Panc1 (cell line): ENCODE data around the gene THBS1. TPM values are rescaled to one million over a fixed set of nuclear protein-coding genes. Genes with fewer than 3 reads are reported as not detected.

Experiments used
- ATAC-seq: fragments of 200-7000 bp; cut with Tn5 transposase; 2 replicates; pipeline ENCODE4 v1.9.1; 2020; ENCODE audit warnings: mild to moderate bottlenecking, moderate library complexity
- BruUV-seq: library from RNA; stranded (reverse); fragments of 400-500 nt; replicated peaks from 2 replicates; lab custom pipeline; 2021; lab: Mats Ljungman, UMichigan
- CTCF ChIA-PET: fragments of 300-600 bp; sonication (Branson Sonifier 250); formaldehyde crosslinking; loops from one replicate; lab custom pipeline; 2022; ENCODE audit warnings: antibody characterized with exemption; lab: Charles Lee
- POLR2A ChIA-PET: fragments of 300-600 bp; sonication (Branson Sonifier 250); formaldehyde crosslinking; loops from one replicate; lab custom pipeline; 2022; ENCODE audit warnings: antibody characterized with exemption; lab: Charles Lee
- DNase-seq: peaks from one replicate; pipeline ENCODE4 v3.0.0-alpha.2; 2010; ENCODE audit warnings: low read depth, low spot score
- H3K27ac ChIP-seq: 2 replicates; pipeline ENCODE4 v1.5.1; 2011; ENCODE audit warnings: mild to moderate bottlenecking, low read length, inconsistent platforms
- H3K27me3 ChIP-seq: fragments of 200-500 bp; sonication (Bioruptor generic); 2 replicates; pipeline ENCODE4 v1.6.0; 2014; ENCODE audit warnings: low read length, inconsistent platforms; ENCODE audit not compliant: control insufficient read depth, insufficient read depth
- H3K36me3 ChIP-seq: fragments of 200-500 bp; sonication (Bioruptor generic); 2 replicates; pipeline ENCODE4 v1.5.1; 2014; ENCODE audit warnings: inconsistent platforms, mild to moderate bottlenecking, low read length, moderate library complexity; ENCODE audit not compliant: control insufficient read depth, insufficient read depth
- H3K4me1 ChIP-seq: 2 replicates; pipeline ENCODE4 v1.5.1; 2011; ENCODE audit warnings: inconsistent platforms, mild to moderate bottlenecking, low read length, moderate library complexity; ENCODE audit not compliant: control insufficient read depth, insufficient read depth
- H3K4me3 ChIP-seq, 2 experiments: 2 replicates each; pipeline ENCODE4 v1.5.1; 2011 to 2012; ENCODE audit warnings: low read depth in 2 of 2, low read length in 2 of 2, mild to moderate bottlenecking in 2 of 2, inconsistent platforms in 1 of 2, moderate library complexity in 1 of 2
- H3K9me3 ChIP-seq: fragments of 200-500 bp; sonication (Bioruptor generic); 2 replicates; pipeline ENCODE4 v1.5.1; 2014; ENCODE audit warnings: low read depth, mild to moderate bottlenecking, inconsistent platforms, low read length, moderate library complexity; ENCODE audit not compliant: control insufficient read depth, insufficient read depth
- CTCF ChIP-seq: fragments of 450-650 bp; IDR thresholded peaks from 2 replicates; pipeline ENCODE4 v1.5.1; 2017; ENCODE audit warnings: mild to moderate bottlenecking
- POLR2AphosphoS5 ChIP-seq: IDR thresholded peaks from 2 replicates; pipeline ENCODE4 v1.6.1; 2012; ENCODE audit warnings: mild to moderate bottlenecking, low read depth, low read length, moderate library complexity
- REST ChIP-seq, 2 experiments: IDR thresholded peaks; 2 replicates each; pipeline ENCODE4 v1.6.1; 2011 to 2012; ENCODE audit warnings: low read depth in 2 of 2, control low read depth in 1 of 2, low read length in 1 of 2, mild to moderate bottlenecking in 1 of 2, moderate library complexity in 1 of 2; ENCODE audit not compliant: insufficient read depth in 1 of 2
- SIN3A ChIP-seq: IDR thresholded peaks from 2 replicates; pipeline ENCODE4 v1.6.1; 2012; ENCODE audit warnings: low read depth, mild to moderate bottlenecking, low read length, moderate library complexity, borderline replicate concordance; ENCODE audit not compliant: insufficient read depth
- TCF7L2 ChIP-seq: IDR thresholded peaks from 2 replicates; pipeline ENCODE4 v1.6.1; 2011; ENCODE audit warnings: mild to moderate bottlenecking, low read depth, low read length, inconsistent platforms
- in situ Hi-C: cut with HindIII; loops from 2 replicates; pipeline ENCODE4 v1.10.0; 2016; ENCODE audit warnings: low sequenced_read_pairs, low pct_unique_long_range_greater_than_20kb
- intact Hi-C: fragments of 100-400 bp; cut with micrococcal nuclease; formaldehyde crosslinking; loops from one replicate; pipeline ENCODE4 v1.10.0; 2022; ENCODE audit not compliant: unreplicated experiment
- total RNA-seq: library from RNA; stranded (reverse); gene quantifications from one replicate; pipeline ENCODE4 v1.2.1, GENCODE V29; 2021; ENCODE audit not compliant: unreplicated experiment

Gene THBS1
- total RNA-seq, 1 experiment from 2014 or later, result 61.9 TPM

GRCh38 chr15:39639037-39639436, 58.2 kb downstream of the THBS1 start:
- Histone ChIP-seq H3K36me3 (no peaks in the 10 kb centered on the region), H3K27me3 (no peaks in the 10 kb centered on the region), H3K27ac (no peak overlapping the region), H3K9me3 (no peaks in the 10 kb centered on the region), H3K4me1 (no peaks in the 10 kb centered on the region), H3K4me3 (no peak overlapping the region)
- intact Hi-C loops, result no loop called here
- ChIA-PET CTCF (no interaction called here), POLR2A (no interaction called here)
- in situ Hi-C loops, result no loop called here
- DNase-seq, result no peak
- no TSS peak for BruUV-seq
- ATAC-seq, result no peak
- TF ChIP-seq POLR2AphosphoS5, result no peak
- no peak for TF ChIP-seq REST (IDR thresholded peaks at IDR 0.05; ENCODE audit: insufficient read depth in 1 of 2, low read depth in 2 of 2, low read length in 1 of 2)
- TF ChIP-seq SIN3A, result no peak
- TF ChIP-seq CTCF, result no peak
- TF ChIP-seq TCF7L2, result no peak

- TF ChIP-seq SIN3A, result no peak
- TF ChIP-seq TCF7L2, result no peak
- no peak for TF ChIP-seq POLR2AphosphoS5
- TF ChIP-seq CTCF, result no peak
- no peak for TF ChIP-seq REST (IDR thresholded peaks at IDR 0.05; ENCODE audit: insufficient read depth in 1 of 2, low read depth in 2 of 2, low read length in 1 of 2)
- ATAC-seq (no peak), DNase-seq (no peak)
- in situ Hi-C loops, result no loop called here
- ChIA-PET POLR2A (interaction anchor here (0.5 kb wide), 1 partner anchor 19 kb away, joined by 4 read pairs; no protein-coding TSS in a partner anchor), CTCF (no interaction called here)
- Histone ChIP-seq H3K27me3 (no peaks in the 10 kb centered on the region), H3K9me3 (no peaks in the 10 kb centered on the region), H3K36me3 (no peaks in the 10 kb centered on the region), H3K4me1 (no peaks in the 10 kb centered on the region), H3K27ac (no peak overlapping the region), H3K4me3 (no peak overlapping the region)
- intact Hi-C loops, result no loop called here
- no TSS peak for BruUV-seq
Measured at GRCh38 chr15:39640665-39641064, 59.8 kb downstream of the THBS1 start.
